HG02840 (cell line): ENCODE results near the gene ADGRE2.
"Not testable (repeated sequence)": the region's sequence is repeated elsewhere in the genome, so short reads cannot be mapped to it uniquely, and the experiment has no call there.

Experiments
- ATAC-seq: cut with Tn5 transposase; IDR thresholded peaks from one replicate; pipeline ENCODE4 v1.9.1; 2021; ENCODE audit warnings: mild to moderate bottlenecking, moderate library complexity, moderate number of reproducible peaks; ENCODE audit not compliant: unreplicated experiment, low FRiP score

Gene ADGRE2

GRCh38 chr19:14778110-14778845 lies at the start of gene ADGRE2:
Gene ADGRE2, minus strand, starts transcription at chr19:14778560. Its CDS starts 1,804 bp downstream, at chr19:14776756.
- not testable (repeated sequence) for ATAC-seq

GRCh38 chr19:14826006-14826405 lies 47.6 kb upstream of the ADGRE2 start:
- no peak for ATAC-seq

DNA sequence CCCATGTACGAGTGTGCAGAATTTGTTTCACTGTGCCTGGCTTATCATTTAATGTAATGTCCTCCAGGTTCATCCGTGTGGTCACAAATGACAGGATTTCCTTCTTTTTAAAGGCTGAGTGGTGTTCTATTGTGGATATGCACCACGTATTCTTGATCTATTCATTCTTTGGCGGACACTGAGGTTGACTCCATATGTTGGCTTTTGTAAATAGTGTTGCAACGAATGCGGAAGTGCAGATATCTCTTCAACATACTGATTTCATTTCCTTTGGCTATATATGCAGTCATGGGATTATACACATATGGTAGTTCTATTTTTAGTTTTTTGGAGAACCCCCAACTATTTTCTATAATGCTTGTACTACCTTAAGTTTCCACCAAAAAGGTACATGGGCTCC lies 43.6 kb upstream of the ADGRE2 start:
- ATAC-seq, result no peak

- ATAC-seq, result no peak
These were observed 40.2 kb upstream of the ADGRE2 start for GRCh38 chr19:14818588-14818987.

DNA sequence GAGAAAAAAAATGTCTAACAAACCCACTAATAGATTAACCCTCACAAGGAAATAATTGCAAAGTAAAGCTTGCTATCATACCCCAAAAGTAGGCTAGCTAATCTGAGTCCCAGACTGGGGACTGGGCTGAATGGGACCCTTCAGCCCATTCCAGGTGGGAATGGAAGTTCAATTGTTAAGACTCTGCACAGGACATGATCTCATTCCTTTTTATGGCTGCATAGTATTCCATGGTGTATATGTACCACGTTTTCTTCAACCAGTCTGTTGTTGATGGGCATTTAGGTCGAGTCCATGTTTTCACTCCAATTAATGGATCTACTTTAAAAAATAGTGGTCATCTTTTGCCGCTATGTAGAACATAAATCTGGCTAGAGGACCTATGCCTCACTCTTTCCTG lies 38.7 kb upstream of the ADGRE2 start:
- ATAC-seq, result no peak

- ATAC-seq, result no peak
These were observed 36.8 kb upstream of the ADGRE2 start for GRCh38 chr19:14814982-14815652.

GRCh38 chr19:14809272-14810057 lies 31.1 kb upstream of the ADGRE2 start:
- no peak for ATAC-seq

GRCh38 chr19:14804765-14805164 lies 26.4 kb upstream of the ADGRE2 start:
- no peak for ATAC-seq

DNA sequence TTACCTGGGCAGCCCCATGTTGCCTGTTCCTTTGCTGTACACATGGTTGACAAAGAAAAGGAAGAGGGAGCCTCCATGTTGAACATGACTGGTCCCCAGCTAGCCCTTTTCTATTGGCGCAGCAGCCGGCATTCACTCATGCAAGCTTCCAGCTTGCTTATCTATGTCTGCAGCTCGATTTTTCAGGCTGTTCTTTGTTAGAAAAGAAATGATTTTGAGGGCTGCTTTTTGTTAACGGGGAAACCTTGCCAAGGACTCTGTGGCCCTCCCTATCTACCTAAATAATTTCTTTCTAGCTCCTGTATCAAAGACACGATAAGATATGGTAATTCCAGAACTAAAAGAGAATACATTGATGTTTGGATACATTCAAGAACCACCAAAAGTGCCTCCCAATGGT lies 20.4 kb upstream of the ADGRE2 start:
- no peak for ATAC-seq

DNA sequence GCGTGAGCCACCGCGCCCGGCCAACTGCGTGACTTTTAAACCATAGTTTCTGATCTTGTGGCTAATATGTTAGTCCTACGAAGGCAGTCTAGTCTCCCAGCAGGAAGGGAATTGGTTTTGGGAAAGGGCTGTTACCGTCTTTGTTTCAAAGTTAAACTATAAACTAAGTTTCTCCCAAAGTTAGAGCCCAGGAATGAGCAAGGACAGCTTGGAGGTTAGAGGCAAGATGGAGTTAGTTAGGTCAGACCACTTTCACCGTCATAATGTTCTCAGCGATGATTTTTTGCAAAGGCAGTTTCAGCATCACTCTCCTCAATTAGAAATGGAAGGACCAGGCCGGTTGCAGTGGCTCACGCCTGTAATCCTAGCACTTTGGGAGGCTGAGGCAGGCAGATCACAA lies 17.7 kb upstream of the ADGRE2 start:
- ATAC-seq, result no peak

DNA sequence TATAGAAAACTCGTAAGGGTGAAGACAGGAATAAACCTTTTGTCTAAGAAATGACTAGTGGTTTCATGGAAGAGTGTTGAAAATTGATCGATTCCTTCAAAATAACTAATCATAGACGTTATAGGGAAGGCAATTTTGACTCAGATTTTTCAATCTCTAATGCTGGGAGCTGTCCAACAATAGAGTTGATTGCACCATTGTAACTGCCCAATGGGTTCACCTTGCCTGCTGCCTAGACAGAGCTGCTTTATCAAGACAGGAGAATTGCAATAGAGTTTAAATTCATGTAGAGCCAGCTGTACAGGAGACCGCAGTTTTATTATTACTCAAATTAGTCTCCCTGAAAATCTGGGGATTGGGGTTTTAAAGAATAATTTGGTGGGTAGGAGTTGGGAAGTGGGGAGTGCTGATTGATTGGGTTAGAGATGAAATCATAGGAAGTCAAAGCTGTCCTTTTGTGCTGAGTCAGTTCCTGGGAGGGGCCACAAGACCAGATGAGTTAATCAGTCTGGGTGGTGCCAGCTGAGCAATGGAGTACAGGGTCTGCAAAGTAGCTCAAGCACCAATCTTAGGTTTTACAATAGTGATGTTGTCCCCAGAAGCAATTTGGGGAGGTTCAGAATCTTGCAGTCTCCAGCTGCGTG lies 16.8 kb upstream of the ADGRE2 start:
- ATAC-seq, result no peak

DNA sequence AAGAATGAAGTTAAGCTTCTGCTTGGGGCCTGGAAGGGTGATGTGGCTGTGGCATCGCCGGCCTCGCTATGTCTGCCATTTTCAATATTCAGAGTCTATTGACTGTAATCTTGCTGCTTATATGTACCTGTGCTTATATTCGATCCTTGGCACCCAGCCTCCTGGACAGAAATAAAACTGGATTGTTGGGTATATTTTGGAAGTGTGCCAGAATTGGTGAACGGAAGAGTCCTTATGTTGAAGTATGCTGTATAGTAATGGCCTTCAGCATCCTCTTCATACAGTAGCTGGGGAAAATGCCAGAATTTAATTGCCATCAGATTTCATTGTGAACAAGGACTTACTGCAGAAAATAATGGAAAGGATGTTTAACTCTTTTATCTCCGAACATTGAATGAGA lies 13.9 kb upstream of the ADGRE2 start:
- ATAC-seq, result not testable (repeated sequence)

DNA sequence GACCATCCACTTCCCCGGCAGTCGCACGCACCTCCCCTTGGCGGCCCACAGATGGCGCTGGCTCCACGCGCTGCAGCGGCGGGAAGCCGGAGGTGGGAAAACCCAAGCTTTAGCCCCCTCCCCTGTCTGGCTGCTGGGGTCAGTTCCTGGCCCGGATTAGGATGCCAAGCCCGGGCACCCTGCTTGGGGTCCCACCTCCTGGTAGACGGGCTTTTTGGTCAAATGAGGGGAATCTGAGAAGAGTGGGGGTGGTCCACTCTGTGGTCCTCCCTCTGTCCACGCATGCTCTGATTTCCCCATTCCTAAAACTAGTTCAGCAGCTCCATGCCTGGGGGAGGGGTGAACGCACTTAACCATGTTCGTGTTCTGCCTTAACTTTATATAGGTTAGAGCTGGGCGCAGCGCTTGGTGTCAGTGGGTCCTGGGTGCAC lies 8.1 kb upstream of the ADGRE2 start:
- ATAC-seq, result no peak

DNA sequence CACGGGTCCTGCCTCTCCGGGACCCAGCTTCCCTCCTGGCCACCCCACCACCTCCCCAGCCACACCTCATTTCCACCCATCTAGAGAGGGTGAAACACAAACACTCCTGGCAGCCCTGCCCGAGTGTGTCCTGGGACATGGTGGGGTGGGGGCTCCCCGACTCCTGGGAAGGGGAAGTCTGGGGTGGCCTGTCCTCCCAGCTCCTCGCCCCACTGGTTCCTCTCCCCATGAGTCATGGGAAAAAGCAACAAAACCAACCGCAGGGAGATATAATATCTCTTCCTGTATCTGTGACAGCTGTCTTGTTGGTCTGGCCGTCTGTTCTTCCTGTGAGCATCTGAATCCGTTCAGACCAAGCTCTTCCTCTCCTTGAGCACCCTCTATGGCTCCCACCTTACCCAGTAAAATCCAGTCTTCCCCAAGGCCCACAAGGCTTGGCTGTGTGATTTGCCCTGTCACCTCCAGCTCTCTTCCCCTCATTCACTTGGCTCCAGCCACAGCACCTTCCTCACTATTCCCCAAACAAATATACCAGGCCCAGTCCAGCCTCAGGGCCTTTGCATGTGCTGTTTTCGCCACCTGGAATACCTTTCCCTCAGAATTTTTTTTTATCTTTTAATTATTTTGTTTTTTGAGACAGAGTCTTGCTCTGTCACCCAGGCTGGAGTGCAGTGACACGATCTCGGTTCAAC lies 6.9 kb upstream of the ADGRE2 start:
- ATAC-seq, result not testable (repeated sequence)

GRCh38 chr19:14784730-14785101 lies 6.4 kb upstream of the ADGRE2 start:
- ATAC-seq, result not testable (repeated sequence)

GRCh38 chr19:14783410-14783998 lies 5.1 kb upstream of the ADGRE2 start:
- ATAC-seq, result not testable (repeated sequence)

DNA sequence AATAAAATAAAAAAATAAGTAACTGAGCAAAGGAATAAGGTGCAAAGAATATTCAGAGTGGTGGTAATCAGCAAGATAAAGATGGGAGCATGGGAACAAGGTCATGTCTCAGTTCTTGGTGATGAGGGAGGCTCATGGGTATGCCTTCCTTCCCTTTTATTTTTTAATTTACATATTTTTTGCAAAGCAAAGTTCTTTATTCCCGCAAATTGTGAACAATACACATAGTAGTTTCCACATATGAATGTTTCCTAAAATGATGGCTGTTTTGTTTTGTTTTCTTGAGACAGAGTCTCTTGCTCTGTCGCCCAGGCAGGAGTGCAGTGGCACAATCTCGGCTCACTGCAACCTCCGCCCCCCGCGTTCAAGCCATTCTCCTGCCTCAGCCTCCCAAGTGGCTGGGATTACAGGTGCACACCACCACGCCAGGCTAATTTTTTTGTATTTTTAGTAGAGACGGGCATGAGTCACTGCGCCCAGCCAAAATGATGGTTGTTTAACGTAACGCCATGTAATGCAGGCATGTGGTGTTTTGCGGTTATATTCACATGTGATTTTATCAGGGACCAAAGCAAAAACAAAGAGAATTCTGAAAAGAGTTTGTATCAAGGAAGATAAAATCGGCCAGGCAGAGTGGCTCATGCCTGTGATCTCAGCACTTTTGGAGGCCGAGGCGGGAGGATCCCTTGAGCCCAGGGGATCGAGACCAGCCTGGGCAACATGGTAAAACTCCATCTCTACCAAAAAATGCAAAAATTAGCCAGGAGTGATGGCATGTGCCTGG lies 4.5 kb upstream of the ADGRE2 start:
- ATAC-seq, result no peak

- not testable (repeated sequence) for ATAC-seq
These were observed 3.6 kb upstream of the ADGRE2 start for GRCh38 chr19:14781713-14782536.
